Fibroblast of skin of scalp (primary cell): ENCODE data around the gene PDGFD.

Experiments
- DNase-seq: peaks from one replicate; pipeline ENCODE4 v3.0.0-alpha.2; 2013

The PDGFD gene

DNA sequence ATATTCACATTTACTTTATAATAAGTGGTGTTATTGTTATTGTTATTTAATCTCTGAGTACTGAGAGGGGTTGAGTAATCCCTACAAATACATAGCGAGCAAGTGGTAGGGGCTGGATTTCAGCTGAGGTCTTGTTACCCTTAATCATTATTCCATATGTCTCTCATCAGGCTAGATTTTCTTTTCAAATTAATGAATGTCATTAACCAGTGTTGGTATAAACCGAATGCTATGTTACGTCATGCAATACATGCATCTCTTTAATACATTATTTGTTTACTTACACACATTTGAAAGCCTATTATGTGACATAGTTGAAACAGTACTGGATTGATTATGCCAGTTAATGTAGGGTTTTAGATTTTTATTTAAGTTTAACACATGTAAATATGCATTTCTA, 18.9 kb downstream of the PDGFD start:
- DNase-seq, result no peak

GRCh38 chr11:104142698-104143097, 21.2 kb downstream of the PDGFD start:
- DNase-seq, result no peak

DNA sequence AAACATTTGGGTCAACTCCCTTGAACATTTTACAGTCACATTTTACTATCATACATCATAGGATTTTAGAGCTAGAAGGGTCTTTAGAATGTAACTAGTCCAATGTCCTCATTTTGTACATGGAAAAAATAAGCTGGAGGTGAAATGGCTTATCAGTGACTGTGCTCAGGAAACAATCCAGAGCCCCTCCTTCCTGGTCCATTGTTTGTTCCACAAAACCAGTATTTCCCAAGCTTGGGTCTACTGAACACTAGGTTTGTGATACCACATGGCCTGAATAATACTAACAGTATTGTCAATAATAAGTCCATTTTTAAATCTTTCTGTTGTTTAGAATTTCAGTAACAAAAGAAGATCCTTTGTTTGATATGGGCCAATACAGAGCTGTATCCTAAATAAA, 27.1 kb downstream of the PDGFD start:
- DNase-seq, result no peak

DNA sequence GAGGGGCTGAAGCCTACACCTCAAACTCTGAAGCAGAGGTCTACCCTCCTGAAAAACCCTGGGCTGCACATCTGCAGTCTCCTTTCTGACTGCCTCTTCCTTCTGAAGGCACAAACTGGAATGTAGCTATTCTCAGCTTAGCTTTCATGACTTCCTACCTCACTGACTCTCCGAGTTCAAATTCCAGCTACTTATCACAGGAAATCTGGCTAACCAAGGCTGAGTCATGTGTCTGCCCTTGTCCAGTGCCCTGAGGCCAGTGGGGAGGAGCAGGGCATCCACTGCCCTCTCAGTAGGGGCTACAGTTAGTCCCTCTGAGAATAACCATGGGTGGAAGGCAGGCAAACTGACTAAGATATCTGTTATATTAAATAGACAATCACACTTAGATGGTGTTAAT, 29.2 kb downstream of the PDGFD start:
- DNase-seq, result peak; percentile 50

GRCh38 chr11:104130161-104130560, 33.8 kb downstream of the PDGFD start:
- no peak for DNase-seq

DNA sequence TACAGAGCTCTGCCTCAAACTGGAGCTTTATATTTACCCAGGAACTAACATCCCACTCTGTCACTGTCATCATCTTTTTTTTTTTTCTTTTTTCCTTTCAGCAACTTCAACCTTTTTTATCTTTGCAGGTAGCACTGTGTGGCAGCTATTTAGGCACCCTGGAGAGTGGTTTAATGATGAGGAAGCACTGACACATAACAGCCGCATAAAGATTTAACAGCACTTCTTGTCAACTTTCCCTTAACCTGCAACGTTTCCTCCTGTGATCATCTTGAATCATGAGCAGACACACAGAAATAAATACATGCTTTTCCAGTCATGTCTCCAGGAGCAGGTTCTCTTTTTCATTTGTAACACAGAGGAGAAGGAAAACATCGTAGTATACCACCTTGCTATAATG, 34.8 kb downstream of the PDGFD start:
- DNase-seq, result no peak

DNA sequence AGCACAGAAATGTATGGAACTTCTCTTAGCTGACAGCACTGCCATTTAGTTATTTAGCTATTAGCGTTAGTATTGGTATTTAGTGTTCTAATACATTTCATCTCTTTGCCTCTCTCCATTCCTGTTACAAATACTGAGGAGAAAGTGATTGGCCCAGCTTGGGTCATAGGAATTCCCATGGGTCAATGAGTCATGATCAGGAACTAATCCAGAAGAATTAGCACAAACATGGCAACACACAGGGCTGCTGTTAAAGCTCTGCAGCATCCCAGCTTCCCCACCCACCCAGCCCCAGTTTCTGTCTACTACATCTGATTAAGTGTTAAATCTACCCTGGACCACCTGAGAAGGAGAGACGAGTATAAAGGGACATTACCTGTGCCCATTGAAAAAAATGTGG, 36.1 kb downstream of the PDGFD start:
- DNase-seq, result peak; percentile 84

GRCh38 chr11:104126464-104126863, 37.5 kb downstream of the PDGFD start:
- DNase-seq, result no peak

DNA sequence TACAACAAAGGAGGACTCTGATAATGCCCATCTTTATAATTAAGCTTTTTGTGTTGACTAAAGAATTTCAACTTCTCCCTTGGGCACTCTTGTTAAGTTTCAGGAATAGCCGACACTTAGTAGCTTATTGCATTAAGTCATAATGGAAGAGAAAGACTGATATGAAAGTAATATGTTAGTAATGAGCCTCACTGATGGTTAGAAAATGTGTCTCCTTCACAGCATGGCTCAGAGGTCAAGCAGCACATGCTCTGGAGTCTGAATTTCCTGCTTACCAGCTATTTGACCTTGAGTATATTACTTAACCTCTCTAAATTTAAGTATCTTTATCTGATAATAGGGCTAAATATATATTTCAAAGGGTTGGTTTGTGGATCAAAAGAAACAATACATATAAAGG, 39.0 kb downstream of the PDGFD start:
- no peak for DNase-seq

GRCh38 chr11:104122836-104123235, 41.1 kb downstream of the PDGFD start:
- DNase-seq, result peak; percentile 15

DNA sequence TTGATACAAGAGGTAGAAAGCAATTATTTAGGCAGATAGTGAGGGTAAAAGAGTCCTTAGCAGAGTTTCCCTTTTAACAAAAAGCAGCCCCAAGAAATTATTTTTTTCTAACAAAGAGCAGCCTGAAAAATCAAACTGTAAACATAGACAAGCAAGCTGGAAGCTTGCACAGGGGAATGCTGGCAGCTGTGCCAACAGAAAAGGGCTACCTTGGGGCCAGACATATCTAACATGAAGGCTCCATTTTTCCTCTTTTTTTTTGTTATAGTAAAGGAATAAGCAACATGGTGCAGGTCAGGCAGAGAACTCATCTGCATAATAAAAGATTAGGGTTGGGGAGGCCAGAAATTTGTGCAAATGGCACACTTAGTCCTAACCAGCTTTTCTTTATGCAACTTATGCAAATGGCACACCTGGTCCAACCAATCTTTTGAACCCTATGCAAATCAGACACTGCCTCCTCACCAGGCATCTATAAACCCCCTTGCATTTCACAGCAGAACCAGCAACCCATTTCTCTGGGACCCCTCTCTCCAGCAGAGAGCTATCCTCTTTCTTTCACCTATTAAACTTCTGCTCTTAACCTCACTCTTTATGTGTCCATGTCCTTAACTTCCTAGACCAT, 41.8 kb downstream of the PDGFD start:
- no peak for DNase-seq

DNA sequence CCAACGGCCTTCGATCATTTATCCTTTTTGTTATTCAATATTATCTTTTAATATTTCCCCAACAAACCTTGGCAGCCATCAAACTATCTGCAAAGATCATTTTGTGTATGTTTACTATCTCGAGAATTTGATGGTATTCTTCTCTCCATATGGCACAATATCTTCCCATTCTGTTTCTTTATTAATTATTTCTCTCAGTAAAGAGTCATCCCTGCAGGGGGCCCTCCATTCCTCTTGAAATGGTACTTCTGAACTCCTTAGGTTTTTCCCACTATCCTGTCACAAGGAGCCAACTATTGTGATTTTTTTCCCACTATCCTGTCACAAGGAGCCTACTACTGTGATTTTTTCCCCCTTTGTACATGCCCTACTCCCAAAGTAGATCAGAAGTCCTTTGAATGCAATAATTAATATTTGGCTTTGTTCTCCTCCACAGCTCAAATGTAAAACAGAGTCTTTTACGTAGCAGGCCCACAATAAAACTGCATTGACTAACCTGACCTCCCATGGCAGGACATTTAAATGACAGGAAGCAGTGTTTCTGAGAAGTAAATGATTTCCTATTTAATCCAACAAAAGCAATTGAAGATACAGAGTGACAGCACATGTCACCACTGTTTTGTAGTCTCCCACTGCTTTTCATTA, 43.3 kb downstream of the PDGFD start:
- DNase-seq, result peak; percentile 12

- no peak for DNase-seq
Measured at GRCh38 chr11:104118105-104118744, 45.7 kb downstream of the PDGFD start.

- no peak for DNase-seq
Measured at GRCh38 chr11:104113541-104113940, 50.4 kb downstream of the PDGFD start.

DNA sequence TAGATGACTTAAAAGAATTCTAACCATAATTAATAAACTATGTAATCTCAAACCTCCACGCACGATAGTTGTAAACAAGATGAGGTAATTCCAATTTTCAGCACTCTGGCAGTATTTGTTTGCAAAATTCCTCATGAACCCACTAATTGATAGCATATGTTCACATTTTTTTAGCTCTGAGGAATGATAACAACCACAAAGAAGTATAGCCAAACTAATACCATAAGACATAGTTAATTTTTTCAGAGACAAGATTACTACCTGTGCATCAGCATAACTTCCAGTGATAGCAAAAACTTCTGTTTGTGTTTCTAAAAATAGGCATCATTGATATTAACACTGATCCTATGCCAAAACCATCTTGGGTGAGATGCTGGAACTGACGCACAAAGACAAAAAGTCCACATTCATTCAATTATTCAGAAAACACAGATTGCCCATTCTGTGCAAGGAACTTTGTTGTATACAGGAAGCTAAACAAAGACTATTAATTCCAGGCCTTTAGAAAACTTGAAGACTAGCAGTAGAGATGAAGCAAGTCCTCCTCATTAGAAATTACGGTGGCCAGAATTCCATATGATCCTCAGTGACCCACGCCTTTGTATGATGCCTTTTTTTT, 57.7 kb downstream of the PDGFD start:
- DNase-seq, result peak; percentile 85

- no peak for DNase-seq
Measured at GRCh38 chr11:104105155-104105554, 58.8 kb downstream of the PDGFD start.

DNA sequence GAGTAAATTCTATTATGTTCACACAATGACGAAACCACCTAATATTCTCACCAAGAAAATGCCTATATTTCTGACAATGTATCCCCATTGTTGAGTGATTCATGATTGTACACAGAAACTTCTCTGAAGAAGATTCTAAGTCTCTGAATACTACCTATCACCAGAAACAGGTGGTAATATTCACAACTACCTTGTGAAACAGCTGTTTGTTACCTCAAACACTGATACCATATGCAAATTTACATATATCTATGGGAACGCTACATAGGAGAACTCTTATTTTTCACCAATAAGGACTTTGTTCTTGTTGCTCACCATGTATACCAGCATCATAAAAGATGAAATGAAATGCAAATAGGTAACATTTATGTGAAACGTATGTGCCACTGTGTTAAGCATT, 59.3 kb downstream of the PDGFD start:
- DNase-seq, result no peak

- no peak for DNase-seq
Measured at GRCh38 chr11:104104201-104104600, 59.7 kb downstream of the PDGFD start.

- no peak for DNase-seq
Measured at GRCh38 chr11:104098555-104098954, 65.4 kb downstream of the PDGFD start.

- no peak for DNase-seq
Measured at GRCh38 chr11:104098132-104098531, 65.8 kb downstream of the PDGFD start.

- no peak for DNase-seq
Measured at GRCh38 chr11:104096900-104097299, 67.0 kb downstream of the PDGFD start.

- peak; percentile 68 for DNase-seq
Measured at GRCh38 chr11:104095791-104096190, 68.2 kb downstream of the PDGFD start.

DNA sequence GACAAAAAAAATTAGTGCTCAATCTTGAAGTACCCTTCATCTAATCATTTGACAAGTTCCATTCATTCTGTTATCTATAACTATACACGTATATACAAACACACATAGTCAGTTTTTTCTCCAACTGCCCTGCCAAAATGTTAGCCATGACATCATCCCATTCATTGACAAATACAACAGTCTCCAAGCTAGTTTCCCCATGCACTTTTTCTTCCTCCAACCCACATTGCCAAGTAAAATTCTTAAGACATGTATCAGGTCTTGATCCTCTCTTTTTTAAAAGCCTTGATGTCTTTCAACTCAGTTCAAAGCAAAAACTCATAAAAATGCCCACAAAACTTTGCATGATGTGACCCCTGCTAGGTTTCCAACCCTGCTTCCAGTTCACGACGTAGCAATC, 69.4 kb downstream of the PDGFD start:
- peak; percentile 28 for DNase-seq
